Smooth muscle cell (in vitro differentiated cells): ENCODE measurements around the gene KHDRBS2. TPM values are rescaled to one million over a fixed set of nuclear protein-coding genes. Genes with fewer than 3 reads are reported as not detected.
A peak's percentile ranks its signal among the peaks of the same experiment; 100 is the strongest.

Experiments used
- DNase-seq: peaks from one replicate; lab custom pipeline; 2025; ENCODE audit not compliant: unreplicated experiment; lab: John Stamatoyannopoulos, UW
- H2AFZ ChIP-seq: fragments of 200-600 bp; sonication (generic); 2 replicates; pipeline ENCODE4 v1.6.0; 2016; ENCODE audit warnings: antibody characterized with exemption, low read depth, mild to moderate bottlenecking
- H3F3A ChIP-seq: fragments of 200-600 bp; sonication (generic); 2 replicates; pipeline ENCODE4 v1.6.0; 2017; ENCODE audit warnings: antibody characterized with exemption, low read depth
- H3K27ac ChIP-seq: fragments of 200-600 bp; sonication (generic); 2 replicates; pipeline ENCODE4 v1.5.1; 2016; ENCODE audit warnings: low read depth, mild to moderate bottlenecking
- H3K27me3 ChIP-seq: fragments of 200-600 bp; sonication (generic); 2 replicates; pipeline ENCODE4 v1.6.1; 2016; ENCODE audit warnings: low read depth, mild to moderate bottlenecking
- H3K36me3 ChIP-seq: fragments of 200-600 bp; sonication (generic); 2 replicates; pipeline ENCODE4 v1.5.1; 2016; ENCODE audit warnings: low read depth
- H3K4me1 ChIP-seq: fragments of 200-600 bp; sonication (generic); 2 replicates; pipeline ENCODE4 v1.5.1; 2016; ENCODE audit warnings: low read depth
- H3K4me2 ChIP-seq: fragments of 200-600 bp; sonication (generic); 2 replicates; pipeline ENCODE4 v1.6.0; 2016; ENCODE audit warnings: mild to moderate bottlenecking
- H3K4me3 ChIP-seq: fragments of 200-600 bp; sonication (generic); 2 replicates; pipeline ENCODE4 v1.5.1; 2016; ENCODE audit warnings: mild to moderate bottlenecking
- H3K79me2 ChIP-seq: fragments of 200-600 bp; sonication (generic); 2 replicates; pipeline ENCODE4 v1.6.0; 2016; ENCODE audit warnings: low read depth, mild to moderate bottlenecking
- H3K9ac ChIP-seq: fragments of 200-600 bp; sonication (generic); 2 replicates; pipeline ENCODE4 v1.6.0; 2016; ENCODE audit warnings: low read depth
- H3K9me3 ChIP-seq: fragments of 200-600 bp; sonication (generic); replicated peaks from 2 replicates; pipeline ENCODE4 v1.5.1; 2016; ENCODE audit warnings: low read depth
- H4K20me1 ChIP-seq: fragments of 200-600 bp; sonication (generic); 2 replicates; pipeline ENCODE4 v1.6.0; 2016; ENCODE audit warnings: low read depth
- WGBS: methylation state at CpG from one replicate; pipeline ENCODE4 v1.1.7; 2016; ENCODE audit warnings: low lambda C conversion rate; 5-methylcytosine and 5-hydroxymethylcytosine counted together
- polyA plus RNA-seq: library from polyadenylated mRNA; unstranded; fragments of >200 nt; fragmentation: Nextera tagmentation; extraction: Ambion mirVana; gene quantifications from 2 replicates; pipeline ENCODE4 v1.2.1, GENCODE V29; 2016
- total RNA-seq: library from RNA; depleted of rRNA; stranded (reverse); fragments of >200 nt; gene quantifications from 2 replicates; pipeline ENCODE4 v1.2.3, GENCODE V29; 2014
- TF ChIP-seq, protein P1 (sequence below): fragments of 200-600 bp; sonication (generic); IDR thresholded peaks from 2 replicates; pipeline ENCODE4 v1.5.1; 2017; ENCODE audit warnings: borderline replicate concordance, mild to moderate bottlenecking, antibody characterized with exemption; ENCODE audit not compliant: insufficient read depth, poor library complexity, severe bottlenecking

The KHDRBS2 gene
- total and polyA plus RNA-seq, 2 experiments from 2014 or later: 0.07 to 0.27 TPM

- Histone ChIP-seq H3K27ac (no peak overlapping the region), H4K20me1 (no peaks in the 10 kb centered on the region), H3K4me3 (peak overlapping the region; percentile 68)
Observed at GRCh38 chr6:62283365-62283764, 2.7 kb downstream of the KHDRBS2 start.

DNA sequence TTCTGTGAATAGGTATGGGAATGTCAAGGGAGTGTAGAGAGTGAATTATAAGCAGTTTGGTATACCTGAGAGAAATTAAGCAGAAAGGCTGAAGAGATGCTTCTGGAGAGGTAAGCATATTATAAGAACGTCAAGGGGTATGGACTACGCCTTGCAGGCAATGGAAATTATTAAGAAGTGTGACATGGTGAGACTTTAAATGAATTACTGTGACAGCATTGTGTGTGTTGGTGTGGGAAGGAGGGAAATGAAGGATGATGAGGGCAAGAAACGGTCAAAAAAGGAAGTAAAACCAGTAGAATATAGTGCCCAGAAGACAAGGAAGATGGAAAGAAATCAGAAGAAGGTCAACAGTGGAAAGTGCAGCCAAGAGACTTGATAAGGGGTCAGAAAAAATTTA, 5.9 kb downstream of the KHDRBS2 start:
- DNase-seq: no peak
- Histone ChIP-seq H3K36me3 (no peaks in the 10 kb centered on the region), H3K9me3 (no peaks in the 10 kb centered on the region), H3K79me2 (no peaks in the 10 kb centered on the region), H3K4me2 (no peak overlapping the region), H3K4me3 (no peak overlapping the region), H2AFZ (no peak overlapping the region), H3K4me1 (peaks cover 6% of the 10 kb centered on the region), H3K27me3 (peaks cover 12% of the 10 kb centered on the region), H3K27ac (no peak overlapping the region), H3K9ac (no peak overlapping the region), H3F3A (no peaks in the 10 kb centered on the region), H4K20me1 (no peaks in the 10 kb centered on the region)
- TF ChIP-seq, protein P1, sequence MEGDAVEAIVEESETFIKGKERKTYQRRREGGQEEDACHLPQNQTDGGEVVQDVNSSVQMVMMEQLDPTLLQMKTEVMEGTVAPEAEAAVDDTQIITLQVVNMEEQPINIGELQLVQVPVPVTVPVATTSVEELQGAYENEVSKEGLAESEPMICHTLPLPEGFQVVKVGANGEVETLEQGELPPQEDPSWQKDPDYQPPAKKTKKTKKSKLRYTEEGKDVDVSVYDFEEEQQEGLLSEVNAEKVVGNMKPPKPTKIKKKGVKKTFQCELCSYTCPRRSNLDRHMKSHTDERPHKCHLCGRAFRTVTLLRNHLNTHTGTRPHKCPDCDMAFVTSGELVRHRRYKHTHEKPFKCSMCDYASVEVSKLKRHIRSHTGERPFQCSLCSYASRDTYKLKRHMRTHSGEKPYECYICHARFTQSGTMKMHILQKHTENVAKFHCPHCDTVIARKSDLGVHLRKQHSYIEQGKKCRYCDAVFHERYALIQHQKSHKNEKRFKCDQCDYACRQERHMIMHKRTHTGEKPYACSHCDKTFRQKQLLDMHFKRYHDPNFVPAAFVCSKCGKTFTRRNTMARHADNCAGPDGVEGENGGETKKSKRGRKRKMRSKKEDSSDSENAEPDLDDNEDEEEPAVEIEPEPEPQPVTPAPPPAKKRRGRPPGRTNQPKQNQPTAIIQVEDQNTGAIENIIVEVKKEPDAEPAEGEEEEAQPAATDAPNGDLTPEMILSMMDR: no peak
- WGBS: 85% methylated on average over 3 of the region's 3 CpGs

More at GRCh38 chr6:62283365-62283764, 2.7 kb downstream of the KHDRBS2 start:
- 68% methylated on average over 2 of the region's 2 CpGs for WGBS
- no peaks in the 10 kb centered on the region for H3K79me2 ChIP-seq
- no peak for DNase-seq
- no peaks in the 10 kb centered on the region for H3K36me3 ChIP-seq
- H3K9me3 ChIP-seq: no peaks in the 10 kb centered on the region
- no peak overlapping the region for H3K4me2 ChIP-seq
- TF ChIP-seq, protein P1: no peak
- H3K9ac ChIP-seq: no peak overlapping the region
- H2AFZ ChIP-seq: no peak overlapping the region
- peaks cover 6% of the 10 kb centered on the region for H3K4me1 ChIP-seq
- H3F3A ChIP-seq: no peaks in the 10 kb centered on the region
- peaks cover 40% of the 10 kb centered on the region for H3K27me3 ChIP-seq

GRCh38 chr6:62272114-62272513, 13.9 kb downstream of the KHDRBS2 start:
- Histone ChIP-seq H3K9me3 (no peaks in the 10 kb centered on the region), H3K27ac (no peak overlapping the region), H3K9ac (no peak overlapping the region), H3K79me2 (no peaks in the 10 kb centered on the region), H3K4me3 (no peak overlapping the region), H4K20me1 (no peaks in the 10 kb centered on the region), H2AFZ (no peak overlapping the region), H3F3A (no peaks in the 10 kb centered on the region), H3K36me3 (no peaks in the 10 kb centered on the region), H3K4me2 (no peak overlapping the region), H3K27me3 (no peaks in the 10 kb centered on the region), H3K4me1 (no peaks in the 10 kb centered on the region)
- TF ChIP-seq, protein P1: no peak
- 100% methylated on average over 1 of the region's 1 CpG for WGBS
- no peak for DNase-seq

- no peaks in the 10 kb centered on the region for H3F3A ChIP-seq
- H2AFZ ChIP-seq: no peak overlapping the region
- DNase-seq: no peak
- H3K27me3 ChIP-seq: no peaks in the 10 kb centered on the region
- H3K36me3 ChIP-seq: no peaks in the 10 kb centered on the region
- H3K4me2 ChIP-seq: no peak overlapping the region
- no peak overlapping the region for H3K4me3 ChIP-seq
- H3K9ac ChIP-seq: no peak overlapping the region
- no peak overlapping the region for H3K27ac ChIP-seq
- TF ChIP-seq, protein P1: no peak
- no peaks in the 10 kb centered on the region for H3K79me2 ChIP-seq
- H4K20me1 ChIP-seq: no peaks in the 10 kb centered on the region
- WGBS: 88% methylated on average over 3 of the region's 3 CpGs
- H3K9me3 ChIP-seq: no peaks in the 10 kb centered on the region
- H3K4me1 ChIP-seq: no peaks in the 10 kb centered on the region
Observed at GRCh38 chr6:62265906-62266525, 20.0 kb downstream of the KHDRBS2 start.
